Left lung (tissue), 10 donors: ENCODE measurements around the gene ZNF425. TPM values are rescaled to one million over a fixed set of nuclear protein-coding genes. Genes with fewer than 3 reads are reported as not detected.

Experiments
- ATAC-seq: fragments of 200-7000 bp; cut with Tn5 transposase; one replicate; pipeline ENCODE4 v1.9.1; 2020; ENCODE audit warnings: moderate library complexity
- DNase-seq, 4 donors: peaks; one replicate each; pipeline ENCODE4 v3.0.0-alpha.2; 2013 to 2020
- H3K27ac ChIP-seq, 2 donors: fragments of 200-600 bp; sonication (generic) in 1 of 2; one replicate each; pipeline versions ENCODE4 v1.5.0 to v1.8.0; 2020 to 2021
- H3K27me3 ChIP-seq, 2 donors: fragments of 200-600 bp; sonication (generic) in 1 of 2; one replicate each; pipeline versions ENCODE4 v1.5.0 to v1.8.0; 2020 to 2021
- H3K36me3 ChIP-seq, 2 donors: fragments of 200-600 bp; sonication (generic) in 1 of 2; one replicate each; pipeline versions ENCODE4 v1.5.0 to v1.8.0; 2020 to 2021
- H3K4me1 ChIP-seq, 2 donors: fragments of 200-600 bp; one replicate each; pipeline ENCODE4 v1.8.0; 2021
- H3K4me3 ChIP-seq, 2 donors: fragments of 200-600 bp; sonication (generic) in 1 of 2; one replicate each; pipeline versions ENCODE4 v1.5.0 to v1.8.0; 2020 to 2021; ENCODE audit warnings: mild to moderate bottlenecking in 1 of 2
- H3K9me3 ChIP-seq, 2 donors: fragments of 200-600 bp; sonication (generic) in 1 of 2; one replicate each; pipeline versions ENCODE4 v1.5.0 to v1.8.0; 2020 to 2021
- CTCF ChIP-seq, 2 donors: fragments of 200-600 bp; sonication (generic) in 1 of 2; IDR thresholded peaks; one replicate each; pipeline versions ENCODE4 v1.5.0 to v1.8.0; 2021; ENCODE audit warnings: antibody characterized with exemption in 2 of 2
- intact Hi-C, 2 donors: fragments of 100-400 bp; cut with DNase I; formaldehyde crosslinking; loops; one replicate each; pipeline versions ENCODE4 v1.11.2 to v1.14.2; 2022
- polyA plus RNA-seq, 6 donors: library from polyadenylated mRNA; unstranded; fragments of 120-200 nt; gene quantifications; one replicate each; pipeline ENCODE4 v1.2.1, GENCODE V29; 2013; ENCODE audit not compliant: insufficient read length in 6 of 6
- total RNA-seq, 2 donors: library from RNA; stranded (reverse); fragmentation: NEBNext Ultra II Directional; extraction: Animal tissue kit (Norgen Biotek cat#: 25700); gene quantifications; one replicate each; pipeline ENCODE4 v1.2.1, GENCODE V29; 2021
- donor health status: DM: no; HTN: yes; CAD: no.
- donor health status: DM: no; HTN: no; CAD: no.

ZNF425 gene
- total and polyA plus RNA-seq, 8 donors: 1.3 to 5.4 (median 4.3) TPM

- no peak for TF ChIP-seq CTCF (IDR thresholded peaks at IDR 0.05)
- H3K4me3 ChIP-seq: no peak overlapping the region
- H3K4me1 ChIP-seq: peaks cover 0 to 2% of the 10 kb centered on the region in 2 donors
- ATAC-seq (no peak), DNase-seq (no peak)
- H3K27me3 ChIP-seq: no peaks in the 10 kb centered on the region
- H3K9me3 ChIP-seq: peaks cover 0 to 18% of the 10 kb centered on the region in 2 donors
- no peak overlapping the region for H3K27ac ChIP-seq
- H3K36me3 ChIP-seq: peaks cover 0 to 31% of the 10 kb centered on the region in 2 donors
- intact Hi-C loops: no loop called here
Measured at GRCh38 chr7:149133028-149133710, 7.0 kb upstream of the ZNF425 start.

GRCh38 chr7:149130572-149131198, 4.6 kb upstream of the ZNF425 start:
- H3K4me3 ChIP-seq: no peak overlapping the region
- H3K36me3 ChIP-seq: peaks cover 0 to 31% of the 10 kb centered on the region in 2 donors
- no peak for DNase-seq
- peaks cover 0 to 18% of the 10 kb centered on the region in 2 donors for H3K9me3 ChIP-seq
- no peak overlapping the region for H3K27ac ChIP-seq
- no peak for TF ChIP-seq CTCF (IDR thresholded peaks at IDR 0.05)
- no peaks in the 10 kb centered on the region for H3K27me3 ChIP-seq
- intact Hi-C loops: no loop called here
- peaks cover 0 to 8% of the 10 kb centered on the region in 2 donors for H3K4me1 ChIP-seq
- ATAC-seq: no peak

GRCh38 chr7:149126662-149127266, 640 bp upstream of the ZNF425 start:
- H3K9me3 ChIP-seq: peaks cover 0 to 18% of the 10 kb centered on the region in 2 donors
- H3K4me1 ChIP-seq: peaks cover 3 to 22% of the 10 kb centered on the region in 2 donors
- peaks cover 0 to 23% of the 10 kb centered on the region in 2 donors for H3K36me3 ChIP-seq
- ATAC-seq (peak; percentile 75), DNase-seq (peak; percentile 52 to 90 (median 58))
- H3K27me3 ChIP-seq: no peaks in the 10 kb centered on the region
- H3K4me3 ChIP-seq: peak overlapping the region; percentile 79 to 85
- no peak for TF ChIP-seq CTCF (IDR thresholded peaks at IDR 0.05)
- H3K27ac ChIP-seq: peak overlapping the region; percentile 94 to 97
- intact Hi-C loops: no loop called here

- intact Hi-C loops: no loop called here
- no peak for TF ChIP-seq CTCF (IDR thresholded peaks at IDR 0.05)
- no peak for DNase-seq
- Histone ChIP-seq H3K9me3 (peaks cover 0 to 3% of the 10 kb centered on the region in 2 donors), H3K27me3 (no peaks in the 10 kb centered on the region), H3K4me3 (peak overlapping the region; percentile 79 to 85), H3K4me1 (peaks cover 3 to 22% of the 10 kb centered on the region in 2 donors), H3K27ac (peak overlapping the region; percentile 94 to 97), H3K36me3 (peaks cover 0 to 8% of the 10 kb centered on the region in 2 donors)
- ATAC-seq: no peak
Measured at GRCh38 chr7:149125189-149125862, 798 bp downstream of the ZNF425 start.
